Ramos (cell line): ENCODE data around the gene CDC14C.
"Not testable (repeated sequence)": the region's sequence is repeated elsewhere in the genome, so short reads cannot be mapped to it uniquely, and the experiment has no call there.

Experiments
- in situ Hi-C: fragments of 300-500 bp; cut with MboI; formaldehyde crosslinking; loops from one replicate; pipeline ENCODE4 v1.14.3; 2022; ENCODE audit warnings: low sequenced_read_pairs; ENCODE audit not compliant: unreplicated experiment

Gene CDC14C

GRCh38 chr7:48924433-48924832, at the start of gene CDC14C:
Gene CDC14C, plus strand, starts transcription at chr7:48924547. Its CDS starts 126 bp downstream, at chr7:48924673.
- in situ Hi-C loops, result no loop called here

DNA sequence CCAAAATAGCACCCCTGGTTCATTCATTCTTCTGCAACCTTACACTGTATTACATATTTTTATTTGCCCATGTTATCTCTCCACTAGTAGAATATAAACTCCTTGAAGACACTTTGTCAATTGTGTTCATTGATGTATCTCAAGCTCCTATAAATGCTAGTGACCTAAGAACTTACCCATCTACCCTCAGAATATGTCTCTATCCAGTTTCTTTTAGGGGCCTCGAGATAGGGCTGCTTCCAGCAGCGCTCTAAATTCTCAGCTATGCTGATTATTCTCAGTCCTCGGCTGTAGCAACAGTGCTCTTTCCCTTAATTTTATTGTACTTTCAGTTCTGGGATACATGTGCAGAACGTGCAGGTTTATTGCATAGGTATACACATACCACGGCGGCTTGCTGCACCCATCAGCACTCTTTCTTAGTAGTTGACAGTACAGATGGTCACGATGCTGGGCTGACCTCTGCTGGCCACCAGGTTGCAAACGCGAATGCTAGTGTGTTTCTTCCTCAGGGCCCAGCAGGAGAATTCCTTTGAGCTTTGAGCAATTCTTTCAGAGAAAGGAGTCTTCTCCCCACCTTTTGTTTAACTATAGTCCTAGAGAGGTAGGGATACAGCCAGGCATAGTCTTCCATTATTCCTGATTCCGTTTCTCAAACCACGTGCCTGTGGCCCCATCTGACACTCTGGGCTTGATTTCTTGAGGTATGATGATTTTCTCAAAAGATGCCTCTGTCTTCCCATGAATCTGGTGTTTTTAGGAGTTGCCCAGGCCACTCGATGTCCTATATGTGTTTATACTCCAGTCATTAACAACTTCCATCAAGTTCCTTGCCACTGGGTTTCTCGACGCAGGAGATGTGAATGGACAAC, 49.1 kb upstream of the CDC14C start:
- in situ Hi-C loops, result no loop called here

GRCh38 chr7:48876087-48876486, 48.3 kb upstream of the CDC14C start:
- in situ Hi-C loops, result no loop called here

DNA sequence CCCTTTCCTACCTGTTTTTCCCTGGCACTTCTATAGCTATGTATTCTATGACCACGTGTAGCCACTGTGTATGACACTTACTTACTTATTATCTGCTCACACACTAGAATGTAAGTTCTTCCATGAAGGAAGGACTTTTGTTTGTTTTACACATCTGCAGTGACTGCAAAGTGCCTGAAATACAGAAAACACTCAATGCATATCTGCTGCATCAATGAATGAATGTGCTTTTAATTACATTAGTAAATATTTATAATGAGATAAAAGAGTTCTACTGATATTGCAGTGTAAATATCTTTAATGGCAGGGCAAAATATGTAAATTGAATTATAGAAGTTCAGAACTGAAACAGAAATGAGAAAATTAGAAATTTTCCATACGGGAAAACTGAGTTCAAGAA, 43.5 kb upstream of the CDC14C start:
- in situ Hi-C loops, result no loop called here

DNA sequence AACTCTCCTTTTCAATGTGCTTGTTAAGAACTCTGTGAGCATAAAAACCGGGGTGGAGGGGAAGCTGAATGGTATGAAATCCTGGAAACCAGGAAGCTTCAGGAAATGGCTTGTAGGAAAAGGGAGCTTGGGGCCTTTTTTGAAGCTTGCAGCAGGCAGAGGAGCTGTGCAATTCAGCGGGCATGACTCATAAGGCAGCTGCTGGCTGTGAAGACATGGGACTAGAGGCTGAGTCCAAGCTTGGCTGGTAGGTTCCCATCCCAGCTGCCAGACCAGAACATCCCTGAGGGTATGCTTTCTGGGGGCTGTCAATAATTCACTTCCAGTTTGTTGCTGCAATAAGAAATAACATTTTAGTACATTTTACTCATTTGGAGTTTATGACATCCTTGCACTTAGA, 36.8 kb upstream of the CDC14C start:
- in situ Hi-C loops, result no loop called here

DNA sequence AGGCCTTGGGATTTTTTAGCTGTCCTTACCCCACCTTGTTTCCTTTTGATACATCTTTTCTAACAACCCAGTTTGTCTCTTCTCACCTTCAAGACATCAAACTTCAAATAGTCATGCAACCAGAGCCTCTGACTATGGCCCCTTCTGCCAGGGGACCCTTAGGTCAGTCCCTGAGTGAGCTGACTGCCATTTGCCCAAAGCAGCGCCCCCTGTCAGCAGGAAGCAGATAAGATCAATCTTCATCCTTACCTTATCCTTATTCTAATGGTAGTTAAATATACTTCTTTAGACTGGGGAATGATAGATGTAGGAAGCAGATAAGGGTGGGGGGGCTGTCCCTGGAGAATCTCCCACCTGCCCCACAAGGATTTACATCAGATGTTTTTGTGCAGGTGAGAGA, 29.8 kb upstream of the CDC14C start:
- in situ Hi-C loops, result no loop called here

- in situ Hi-C loops, result no loop called here
Observed at GRCh38 chr7:48899932-48900331, 24.4 kb upstream of the CDC14C start.

DNA sequence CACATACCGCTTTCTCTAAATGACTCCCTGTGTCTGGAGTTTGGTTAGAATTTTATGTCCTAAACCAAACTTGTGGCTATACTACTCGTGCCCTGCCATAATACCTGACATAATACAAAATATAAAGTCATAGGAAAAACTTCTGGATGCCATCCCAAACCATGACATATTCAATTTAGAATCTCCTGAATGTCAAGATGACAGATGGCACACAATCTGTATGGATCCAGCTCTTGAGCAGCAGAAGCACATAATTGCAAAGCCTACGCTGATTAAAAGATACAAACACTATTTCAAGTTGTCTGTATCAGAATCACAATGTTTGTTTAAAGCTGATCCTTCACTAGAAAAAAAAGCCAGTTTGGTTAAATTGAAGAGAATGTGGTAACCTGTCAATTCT, 22.4 kb upstream of the CDC14C start:
- in situ Hi-C loops, result no loop called here

DNA sequence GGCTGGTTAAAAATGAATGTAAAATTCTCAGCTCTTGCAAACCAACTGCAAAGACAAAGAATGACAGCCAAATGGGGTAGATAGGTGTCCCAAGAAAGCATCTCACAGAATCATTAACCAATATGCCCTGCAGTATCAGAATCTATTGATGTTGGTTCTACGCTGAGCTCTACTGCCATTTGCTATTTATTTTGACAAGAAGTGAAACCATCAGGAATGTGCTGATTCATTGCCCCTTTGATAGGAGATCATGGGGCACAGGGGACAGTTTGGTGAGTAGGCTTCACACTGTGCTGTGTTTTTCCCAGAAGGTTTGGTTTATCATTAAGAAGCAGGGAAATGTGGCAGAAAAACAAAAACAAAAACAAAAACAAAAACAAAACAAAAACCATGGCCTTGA, 19.4 kb upstream of the CDC14C start:
- in situ Hi-C loops, result no loop called here

DNA sequence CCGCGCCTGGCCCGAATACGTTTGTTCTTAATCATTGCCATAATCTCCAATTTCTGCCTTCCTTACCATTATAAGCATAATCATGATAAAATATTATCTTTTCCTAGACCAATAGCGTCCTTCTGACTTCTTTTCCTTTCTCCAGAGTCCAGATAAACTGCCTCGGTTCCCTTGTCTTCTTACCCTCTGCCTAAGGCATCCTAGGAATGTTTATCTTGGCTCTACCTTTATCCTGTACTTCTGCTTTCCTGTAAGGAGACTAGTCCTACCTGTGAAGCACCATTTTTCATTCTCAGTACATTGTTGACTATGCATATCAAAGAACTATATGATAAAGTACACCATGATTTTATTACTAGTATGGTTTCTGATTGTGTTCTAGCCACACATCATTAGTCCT, 18.7 kb upstream of the CDC14C start:
- in situ Hi-C loops, result not testable (repeated sequence)

DNA sequence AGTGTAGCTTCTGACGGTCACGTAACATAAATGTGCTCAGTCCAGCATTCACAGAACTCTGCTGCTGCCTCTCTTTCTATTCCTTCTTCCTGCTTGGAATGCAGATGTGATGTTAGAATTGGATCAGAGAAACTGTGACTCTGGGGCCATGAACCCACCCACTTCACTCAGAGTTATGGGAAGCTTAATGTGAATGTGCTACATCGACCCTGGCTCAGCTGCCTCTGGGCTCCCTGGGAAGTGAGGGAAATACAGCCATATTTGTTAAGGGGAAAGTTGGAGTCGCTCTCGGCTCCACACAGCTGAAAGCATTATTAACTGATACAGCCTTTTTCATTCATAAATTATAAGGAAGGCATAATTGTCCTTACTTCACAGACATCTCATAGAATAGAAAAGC, 14.5 kb upstream of the CDC14C start:
- in situ Hi-C loops, result not testable (repeated sequence)

- in situ Hi-C loops, result no loop called here
Observed at GRCh38 chr7:48931481-48931880, 7.1 kb downstream of the CDC14C start.

- in situ Hi-C loops, result no loop called here
Observed at GRCh38 chr7:48932126-48932910, 8.0 kb downstream of the CDC14C start.

DNA sequence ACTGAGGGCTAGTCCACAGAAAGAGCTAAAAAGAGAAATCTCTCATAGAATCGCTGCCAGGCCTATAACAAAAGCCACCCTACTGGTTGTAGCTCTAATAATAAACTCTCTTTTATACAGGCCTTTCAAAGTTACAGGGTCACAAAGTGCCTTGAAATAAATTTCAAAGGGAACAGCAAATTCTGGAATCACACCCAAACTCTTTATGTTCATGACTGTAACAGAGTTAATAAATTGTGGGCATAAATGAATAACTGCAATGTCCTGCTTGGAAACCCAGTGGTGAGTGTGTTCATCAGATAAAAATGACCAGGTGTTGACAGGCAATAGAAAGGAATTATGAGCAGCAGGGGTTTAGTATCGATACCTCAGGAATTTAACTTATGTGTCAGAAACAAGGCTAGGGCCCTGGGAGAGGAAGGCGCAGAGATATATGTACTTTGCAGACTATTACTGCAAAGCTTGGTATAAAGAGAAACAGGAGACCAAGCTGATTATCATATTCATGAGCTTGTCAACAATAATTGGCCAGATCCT, 9.3 kb downstream of the CDC14C start:
- in situ Hi-C loops, result no loop called here

- in situ Hi-C loops, result no loop called here
Observed at GRCh38 chr7:48938539-48939295, 14.4 kb downstream of the CDC14C start.

DNA sequence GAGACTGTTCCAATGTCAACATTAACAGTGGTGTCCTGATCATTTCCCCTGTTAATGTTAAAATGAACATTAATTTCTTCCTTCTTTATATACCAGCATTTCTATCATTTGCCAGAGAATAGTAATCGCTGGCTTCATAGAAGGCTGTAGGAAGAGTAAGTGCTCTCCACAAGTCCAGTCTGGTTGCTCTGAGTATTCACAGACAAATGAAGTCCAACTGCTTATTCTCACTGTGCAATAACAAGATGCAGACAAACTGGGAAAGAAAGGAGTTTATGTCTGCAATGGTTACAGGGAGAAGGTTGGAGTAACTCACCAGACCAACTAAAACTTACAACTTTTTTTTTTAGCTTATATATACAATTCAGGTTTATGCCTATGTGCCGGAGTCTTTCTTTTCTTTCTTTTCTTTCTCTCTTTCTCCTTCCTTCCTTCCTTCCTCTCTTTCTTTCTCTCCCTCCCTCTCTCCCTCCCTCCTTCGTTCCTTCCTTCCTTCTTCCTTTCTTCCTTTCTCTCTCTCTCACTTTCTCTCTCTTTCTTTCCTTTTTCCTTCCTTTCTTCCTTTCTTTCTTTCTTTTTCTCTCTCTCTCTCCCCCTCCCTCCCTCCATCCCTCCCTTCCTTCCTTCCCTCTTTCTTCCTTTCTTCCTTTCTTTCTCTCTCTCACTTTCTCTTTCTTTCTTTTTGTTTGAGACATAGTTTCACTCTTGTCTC, 19.1 kb downstream of the CDC14C start:
- in situ Hi-C loops, result no loop called here

GRCh38 chr7:48955916-48956315, 31.6 kb downstream of the CDC14C start:
- in situ Hi-C loops, result no loop called here

- in situ Hi-C loops, result no loop called here
Observed at GRCh38 chr7:48959676-48960075, 35.3 kb downstream of the CDC14C start.

DNA sequence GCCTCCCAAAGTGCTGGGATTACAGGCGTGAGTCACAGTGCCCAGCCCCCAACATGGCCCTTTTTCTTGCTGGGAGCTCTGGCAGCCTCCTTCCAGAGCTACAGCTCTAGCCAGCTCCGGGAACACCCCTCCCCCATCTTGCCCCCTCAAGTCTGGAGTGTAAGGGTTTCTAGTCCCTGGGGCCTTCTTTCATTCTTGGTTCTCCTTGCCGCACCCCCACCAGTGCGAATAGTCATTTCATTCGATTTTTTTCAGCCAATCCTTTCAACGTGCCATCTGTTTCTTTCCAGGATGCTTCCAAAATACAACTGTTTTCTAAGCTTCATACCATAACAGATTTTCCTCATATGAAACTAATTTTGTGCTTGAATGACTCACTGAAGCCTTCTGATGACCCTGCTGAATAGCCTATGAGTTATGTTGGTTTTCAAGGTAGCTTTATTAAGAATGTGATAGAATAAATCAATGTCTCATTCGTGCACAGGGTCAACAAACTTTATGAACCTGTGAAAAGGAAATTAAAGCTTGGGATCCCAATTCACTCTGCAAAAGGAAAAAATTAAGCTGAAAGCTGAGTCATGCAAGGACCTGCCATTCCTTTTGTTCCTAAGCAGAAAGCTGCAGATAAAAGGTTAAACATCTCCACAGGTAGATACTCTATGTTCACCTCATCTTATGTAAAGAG, 38.6 kb downstream of the CDC14C start:
- in situ Hi-C loops, result no loop called here
